Mucosa of descending colon (tissue), 3 donors: ENCODE results near the gene PDE1C. TPM values are rescaled to one million over a fixed set of nuclear protein-coding genes. Genes with fewer than 3 reads are reported as not detected.

Experiments
- ATAC-seq: fragments of 200-7000 bp; cut with Tn5 transposase; one replicate; pipeline ENCODE4 v1.9.1; 2020; ENCODE audit warnings: mild to moderate bottlenecking, moderate library complexity
- DNase-seq, 3 donors: peaks; one replicate each; pipeline ENCODE4 v3.0.0-alpha.2; 2020
- H3K36me3 ChIP-seq: fragments of 200-600 bp; one replicate; pipeline ENCODE4 v1.8.0; 2021; ENCODE audit warnings: low read depth, mild to moderate bottlenecking
- H3K4me1 ChIP-seq: fragments of 200-600 bp; one replicate; pipeline ENCODE4 v1.8.0; 2021; ENCODE audit warnings: low read depth, mild to moderate bottlenecking
- H3K4me3 ChIP-seq: fragments of 200-600 bp; one replicate; pipeline ENCODE4 v1.8.0; 2021; ENCODE audit warnings: mild to moderate bottlenecking
- H3K9me3 ChIP-seq: fragments of 200-600 bp; one replicate; pipeline ENCODE4 v1.8.0; 2021; ENCODE audit warnings: mild to moderate bottlenecking
- intact Hi-C, 2 donors: fragments of 100-400 bp; cut with DNase I in 1 of 2; cut with micrococcal nuclease in 1 of 2; formaldehyde crosslinking; loops; one replicate each; pipeline versions ENCODE4 v1.11.0 to v1.11.1; 2022; cut with DNase I, micrococcal nuclease
- total RNA-seq, 3 donors: library from RNA; stranded (reverse); fragmentation: NEBNext Ultra II Directional in 2 of 3; extraction: Animal tissue kit (Norgen Biotek cat#: 25700) in 2 of 3; gene quantifications; one replicate each; pipeline versions ENCODE4 v1.2.1 to v1.2.4, GENCODE V29; 2021 to 2023
- TF ChIP-seq, protein P1 (sequence below): fragments of 200-600 bp; IDR thresholded peaks from one replicate; pipeline ENCODE4 v1.8.0; 2022; ENCODE audit warnings: antibody characterized with exemption, mild to moderate bottlenecking
- donor health status: DM: no; HTN: no; CAD: no; lungs with moderate emphysema.
- donor health status: DM: no; HTN: no; CAD: no.
- donor health status: DM: no; HTN: yes; CAD: no.

PDE1C gene
- total RNA-seq, 3 donors from 2014 or later: 2.5 to 4.8 (median 2.5) TPM

DNA sequence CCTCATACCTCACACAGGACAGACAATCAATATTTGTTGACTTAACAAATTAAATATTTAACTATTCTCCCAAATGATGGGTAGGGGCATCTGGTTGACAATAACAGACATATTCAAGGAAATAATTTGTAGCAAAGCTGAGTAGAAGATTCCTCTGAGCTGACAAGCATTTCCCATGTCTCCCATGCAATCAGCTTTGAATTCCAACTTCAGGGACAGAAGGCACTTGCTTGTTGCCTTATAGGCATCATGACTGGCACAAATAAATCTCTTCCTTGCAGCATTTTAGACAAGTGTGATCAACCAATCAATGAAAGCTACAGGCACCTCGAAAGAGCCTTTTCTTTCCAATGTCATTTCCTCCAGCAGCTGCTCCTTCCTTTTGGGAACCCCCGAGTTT lies 146.0 kb downstream of the PDE1C start:
- DNase-seq (no peak), ATAC-seq (no peak)
- TF ChIP-seq, protein P1, sequence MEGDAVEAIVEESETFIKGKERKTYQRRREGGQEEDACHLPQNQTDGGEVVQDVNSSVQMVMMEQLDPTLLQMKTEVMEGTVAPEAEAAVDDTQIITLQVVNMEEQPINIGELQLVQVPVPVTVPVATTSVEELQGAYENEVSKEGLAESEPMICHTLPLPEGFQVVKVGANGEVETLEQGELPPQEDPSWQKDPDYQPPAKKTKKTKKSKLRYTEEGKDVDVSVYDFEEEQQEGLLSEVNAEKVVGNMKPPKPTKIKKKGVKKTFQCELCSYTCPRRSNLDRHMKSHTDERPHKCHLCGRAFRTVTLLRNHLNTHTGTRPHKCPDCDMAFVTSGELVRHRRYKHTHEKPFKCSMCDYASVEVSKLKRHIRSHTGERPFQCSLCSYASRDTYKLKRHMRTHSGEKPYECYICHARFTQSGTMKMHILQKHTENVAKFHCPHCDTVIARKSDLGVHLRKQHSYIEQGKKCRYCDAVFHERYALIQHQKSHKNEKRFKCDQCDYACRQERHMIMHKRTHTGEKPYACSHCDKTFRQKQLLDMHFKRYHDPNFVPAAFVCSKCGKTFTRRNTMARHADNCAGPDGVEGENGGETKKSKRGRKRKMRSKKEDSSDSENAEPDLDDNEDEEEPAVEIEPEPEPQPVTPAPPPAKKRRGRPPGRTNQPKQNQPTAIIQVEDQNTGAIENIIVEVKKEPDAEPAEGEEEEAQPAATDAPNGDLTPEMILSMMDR: no peak
- Histone ChIP-seq H3K9me3 (no peaks in the 10 kb centered on the region), H3K4me1 (no peaks in the 10 kb centered on the region), H3K36me3 (no peaks in the 10 kb centered on the region), H3K4me3 (no peak overlapping the region)
- intact Hi-C loops: no loop called here

DNA sequence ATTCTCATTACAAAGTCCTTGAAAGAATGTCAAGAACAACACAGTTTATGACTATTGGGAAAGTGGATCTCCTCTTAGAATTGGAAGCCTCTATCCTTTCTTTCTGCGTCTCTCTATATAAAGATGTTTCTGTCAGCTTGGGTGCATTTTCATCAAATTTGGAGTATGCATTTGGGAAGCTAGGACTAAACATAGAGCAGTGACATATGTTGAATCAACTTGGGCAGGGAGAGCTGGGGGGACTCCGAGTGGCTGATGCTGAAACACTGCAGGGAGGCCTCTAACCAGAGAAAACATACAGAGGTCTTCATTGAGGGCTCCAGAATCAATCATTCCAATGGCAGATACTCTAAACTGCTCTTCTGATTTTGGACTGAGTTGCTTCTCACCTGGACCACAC lies 147.4 kb downstream of the PDE1C start:
- Histone ChIP-seq H3K36me3 (no peaks in the 10 kb centered on the region), H3K4me1 (no peaks in the 10 kb centered on the region), H3K9me3 (no peaks in the 10 kb centered on the region), H3K4me3 (no peak overlapping the region)
- TF ChIP-seq, protein P1: no peak
- DNase-seq (no peak), ATAC-seq (no peak)
- intact Hi-C loops: no loop called here

DNA sequence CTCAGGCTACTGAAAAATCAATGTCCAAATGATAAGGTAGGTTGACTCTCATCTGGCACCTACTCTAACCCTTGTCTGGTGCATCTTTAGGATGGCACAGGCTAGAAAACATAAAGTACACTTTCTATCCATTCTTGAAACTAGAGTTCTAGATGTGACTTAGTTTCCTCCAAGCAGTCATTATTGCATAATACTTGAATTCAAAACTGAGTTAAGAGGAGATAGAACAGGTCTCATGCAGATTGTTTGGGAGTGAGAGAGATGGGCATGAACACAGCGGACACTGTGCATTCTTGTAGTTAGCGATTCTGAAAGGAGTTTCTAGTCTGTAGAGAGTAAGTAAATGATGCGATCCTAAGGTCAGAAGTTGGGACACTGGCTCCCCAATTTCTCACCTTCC lies 149.2 kb downstream of the PDE1C start:
- H3K4me3 ChIP-seq: no peak overlapping the region
- no peak for ATAC-seq

DNA sequence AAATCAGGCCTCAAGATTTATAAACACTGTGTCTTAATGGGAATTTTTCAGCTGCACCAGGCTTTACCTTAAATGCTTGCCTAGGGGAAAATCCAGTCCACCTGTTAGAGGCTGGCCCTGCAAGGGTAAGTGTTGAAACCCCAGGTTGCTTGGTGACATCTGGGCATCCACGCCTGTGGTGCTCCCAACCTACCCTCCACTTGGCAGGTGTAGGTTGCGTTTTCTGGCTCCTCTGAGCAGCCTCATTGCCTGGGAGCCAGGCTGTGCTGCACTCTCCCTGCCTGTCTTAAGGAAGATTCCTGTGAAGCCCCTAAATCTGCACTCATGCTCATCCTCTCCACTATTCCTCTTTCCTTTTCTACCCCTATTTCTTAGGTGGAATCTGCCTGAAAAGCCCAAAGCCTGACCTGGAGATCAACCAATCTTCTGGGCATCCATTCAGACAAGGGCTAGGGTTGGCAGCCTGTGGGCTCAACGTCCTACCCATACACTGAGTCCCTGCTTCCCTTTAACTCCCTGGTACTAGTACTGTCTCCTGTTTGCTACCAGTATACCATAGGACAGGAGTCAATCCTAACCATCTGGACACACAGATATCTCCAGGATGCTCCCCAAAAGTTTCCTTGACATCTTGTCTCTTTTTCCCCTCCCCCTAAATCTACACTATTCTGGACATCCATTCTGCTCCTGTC lies 150.4 kb downstream of the PDE1C start:
- H3K4me3 ChIP-seq: no peak overlapping the region
- intact Hi-C loops: no loop called here
- DNase-seq: no peak
- TF ChIP-seq, protein P1: no peak
- H3K9me3 ChIP-seq: no peaks in the 10 kb centered on the region
- H3K4me1 ChIP-seq: no peaks in the 10 kb centered on the region
- H3K36me3 ChIP-seq: no peaks in the 10 kb centered on the region
- ATAC-seq: no peak

More for the DNA sequence above, 149.2 kb downstream of the PDE1C start:
- no peak for DNase-seq
- TF ChIP-seq, protein P1: no peak
- intact Hi-C loops: no loop called here
- H3K36me3 ChIP-seq: no peaks in the 10 kb centered on the region
- no peaks in the 10 kb centered on the region for H3K4me1 ChIP-seq
- no peaks in the 10 kb centered on the region for H3K9me3 ChIP-seq

DNA sequence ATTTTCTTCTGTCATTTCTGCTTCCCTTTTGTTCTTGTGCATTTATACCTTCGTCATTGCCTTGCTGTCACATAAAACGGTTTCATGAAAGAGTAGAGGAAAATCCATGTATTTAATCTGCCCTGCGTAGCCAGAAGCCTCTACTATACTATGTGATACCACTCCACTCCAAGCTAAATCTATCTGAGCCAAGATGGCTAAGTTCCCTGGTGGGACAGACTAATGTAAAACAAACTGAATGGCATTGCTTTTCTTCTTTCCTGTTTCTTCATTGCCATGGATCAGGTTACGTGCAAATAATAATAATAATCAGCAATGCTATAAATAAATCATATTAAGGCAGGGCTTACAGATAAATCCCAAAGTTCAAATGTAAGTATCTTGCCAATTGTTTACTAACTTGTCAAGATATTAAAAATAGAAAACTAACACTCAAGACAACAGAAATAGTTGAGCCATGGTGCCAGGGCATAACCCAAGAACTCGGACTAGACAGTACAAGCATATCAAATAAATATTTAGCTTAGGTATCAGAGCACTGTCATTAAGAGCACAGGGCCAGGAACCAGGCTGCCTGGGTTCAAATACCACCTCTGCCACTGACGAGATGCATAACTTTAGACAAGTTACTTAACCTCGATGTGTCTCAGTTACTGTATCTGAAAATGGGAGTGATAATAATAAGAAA lies 151.4 kb downstream of the PDE1C start:
- intact Hi-C loops: no loop called here

More for the DNA sequence above, 151.4 kb downstream of the PDE1C start:
- Histone ChIP-seq H3K36me3 (no peaks in the 10 kb centered on the region), H3K4me3 (no peak overlapping the region), H3K4me1 (no peaks in the 10 kb centered on the region), H3K9me3 (no peaks in the 10 kb centered on the region)
- TF ChIP-seq, protein P1: no peak
- DNase-seq (no peak), ATAC-seq (no peak)
